HG03025 (cell line): ENCODE measurements around the gene FGA.

Experiments used
- ATAC-seq: cut with Tn5 transposase; IDR thresholded peaks from one replicate; pipeline ENCODE4 v1.9.1; 2021; ENCODE audit warnings: mild to moderate bottlenecking, moderate library complexity; ENCODE audit not compliant: unreplicated experiment, low FRiP score

Gene FGA

DNA sequence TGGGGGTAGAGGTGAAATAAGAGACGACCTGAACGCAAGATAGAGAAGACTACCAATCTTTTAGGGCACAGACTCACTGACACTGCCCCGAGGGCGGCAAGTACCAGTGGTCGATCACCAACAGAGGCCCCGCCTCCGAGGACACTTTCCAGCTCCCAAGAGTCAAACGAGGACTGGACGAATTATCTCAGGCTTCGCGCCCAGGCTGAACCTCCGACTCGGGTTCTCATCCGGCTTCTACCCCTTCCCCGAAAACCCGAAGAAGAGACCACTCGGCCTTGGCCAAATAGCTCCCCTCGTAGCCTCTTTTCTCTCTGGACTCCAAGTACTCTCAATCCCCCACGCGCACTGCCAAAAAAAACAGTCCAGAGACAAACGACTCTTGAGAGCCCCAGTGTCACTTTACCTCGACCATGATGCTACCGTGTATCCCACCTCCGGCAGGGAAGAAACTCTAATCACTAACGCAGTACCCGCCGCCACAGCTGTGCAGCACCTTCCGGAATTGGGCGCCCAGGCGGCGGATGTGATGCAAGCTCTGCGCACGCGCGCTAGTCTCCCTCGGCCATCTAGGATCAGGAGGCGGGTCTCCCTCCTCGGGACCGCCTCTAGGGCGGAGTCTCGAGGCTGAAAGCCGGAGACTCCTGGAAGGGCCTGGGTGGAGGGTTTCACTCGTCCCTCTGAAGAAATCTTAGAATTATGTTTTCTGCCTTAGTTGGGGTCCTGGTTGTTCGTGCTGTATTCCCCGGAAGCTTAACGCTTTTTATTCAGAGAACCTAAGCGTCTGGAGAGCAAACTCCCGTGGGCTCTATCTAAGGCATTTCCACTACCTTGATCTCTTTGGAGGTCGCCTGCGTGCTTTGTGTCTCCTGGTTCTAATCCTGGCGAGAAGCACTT lies 40.4 kb downstream of the FGA start, which contains the start of gene PLRG1:
Gene PLRG1, minus strand, starts transcription at position 507 of the 897 bp plus-strand sequence. Its CDS starts 92 bp downstream, at position 415.
- ATAC-seq: peak; percentile 98

DNA sequence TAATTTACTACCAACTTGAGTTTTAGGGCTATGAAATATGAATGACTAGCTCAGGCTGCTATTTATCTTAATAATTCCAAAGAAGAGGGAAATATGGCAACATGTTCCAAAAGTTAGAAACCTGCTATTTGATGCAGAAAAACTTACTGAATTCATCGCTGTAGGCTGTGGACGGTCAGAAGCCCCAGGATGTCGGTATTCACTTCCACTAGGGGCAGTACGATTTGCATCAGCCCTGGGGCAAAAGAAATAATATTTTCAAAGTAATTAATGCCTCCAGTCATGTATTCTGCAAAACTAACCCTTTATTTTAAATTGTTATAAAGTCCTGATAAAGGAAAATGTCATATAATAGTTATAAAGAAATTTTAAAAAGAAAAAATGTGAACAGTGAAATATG lies 44.9 kb downstream of the FGA start:
- ATAC-seq: no peak

DNA sequence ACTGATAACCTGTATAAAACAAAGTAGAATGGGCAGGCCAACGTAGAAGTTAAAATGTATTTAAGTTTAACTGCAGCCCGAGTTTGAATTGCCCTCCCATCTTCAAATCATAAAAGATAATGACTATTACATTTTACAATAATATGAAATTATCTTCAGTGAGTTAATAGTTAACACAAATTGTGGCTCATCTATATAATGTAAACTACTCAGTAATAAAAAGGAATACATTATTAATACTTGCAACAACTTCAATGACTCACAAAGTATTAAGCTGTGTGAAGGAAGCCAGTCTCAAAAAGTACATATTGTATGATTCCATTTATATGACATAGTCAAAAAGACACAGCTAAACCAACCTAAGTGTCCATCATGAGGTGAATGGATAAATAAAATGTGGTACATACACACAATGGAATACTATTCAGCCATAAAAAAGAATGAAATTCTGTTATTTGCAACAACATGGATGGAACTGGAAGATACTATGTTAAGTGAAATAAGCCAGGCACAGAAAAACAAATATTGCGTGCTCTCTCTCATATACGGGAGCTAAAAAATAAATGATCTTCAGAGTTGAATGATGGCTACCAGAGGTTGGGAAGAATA lies 48.2 kb downstream of the FGA start:
- no peak for ATAC-seq
